HG02642 (cell line): Measurements from ENCODE around the gene C1orf174.

Experiments
- ATAC-seq: cut with Tn5 transposase; IDR thresholded peaks from one replicate; pipeline ENCODE4 v1.9.1; 2021; ENCODE audit warnings: mild to moderate bottlenecking; ENCODE audit not compliant: unreplicated experiment, poor library complexity

The C1orf174 gene

GRCh38 chr1:3910857-3911845 lies 11.1 kb upstream of the C1orf174 start:
- peak; percentile 44 for ATAC-seq

GRCh38 chr1:3910049-3910731 lies 10.1 kb upstream of the C1orf174 start:
- no peak for ATAC-seq

- no peak for ATAC-seq
Measured at GRCh38 chr1:3909615-3910014, 9.5 kb upstream of the C1orf174 start.

GRCh38 chr1:3908886-3909517 lies 8.9 kb upstream of the C1orf174 start:
- ATAC-seq, result no peak

GRCh38 chr1:3907621-3908165 lies 7.6 kb upstream of the C1orf174 start:
- no peak for ATAC-seq

- no peak for ATAC-seq
Measured at GRCh38 chr1:3907031-3907534, 7.0 kb upstream of the C1orf174 start.

GRCh38 chr1:3906672-3907020 lies 6.6 kb upstream of the C1orf174 start:
- no peak for ATAC-seq

GRCh38 chr1:3905953-3906671 lies 6.0 kb upstream of the C1orf174 start:
- no peak for ATAC-seq

- ATAC-seq, result no peak
Measured at GRCh38 chr1:3905266-3905952, 5.3 kb upstream of the C1orf174 start.

GRCh38 chr1:3904843-3905185 lies 4.7 kb upstream of the C1orf174 start:
- no peak for ATAC-seq

- ATAC-seq, result no peak
Measured at GRCh38 chr1:3904006-3904842, 4.2 kb upstream of the C1orf174 start.

- ATAC-seq, result no peak
Measured at GRCh38 chr1:3903141-3904005, 3.3 kb upstream of the C1orf174 start.

- no peak for ATAC-seq
Measured at GRCh38 chr1:3902571-3903091, 2.6 kb upstream of the C1orf174 start.

- no peak for ATAC-seq
Measured at GRCh38 chr1:3902111-3902511, 2.0 kb upstream of the C1orf174 start.

GRCh38 chr1:3900969-3901529 lies 977 bp upstream of the C1orf174 start:
- peak; percentile 62 for ATAC-seq

- peak; percentile 6 for ATAC-seq
Measured at GRCh38 chr1:3899754-3900149, 320 bp downstream of the C1orf174 start.
